ENCODE measurements around the gene B4GALT5. TPM values are rescaled to one million over a fixed set of nuclear protein-coding genes. Genes with fewer than 3 reads are reported as not detected.

The B4GALT5 gene
- total and polyA plus RNA-seq, 10 donors, result 3.9 to 79.0 (median 52.3) TPM

DNA sequence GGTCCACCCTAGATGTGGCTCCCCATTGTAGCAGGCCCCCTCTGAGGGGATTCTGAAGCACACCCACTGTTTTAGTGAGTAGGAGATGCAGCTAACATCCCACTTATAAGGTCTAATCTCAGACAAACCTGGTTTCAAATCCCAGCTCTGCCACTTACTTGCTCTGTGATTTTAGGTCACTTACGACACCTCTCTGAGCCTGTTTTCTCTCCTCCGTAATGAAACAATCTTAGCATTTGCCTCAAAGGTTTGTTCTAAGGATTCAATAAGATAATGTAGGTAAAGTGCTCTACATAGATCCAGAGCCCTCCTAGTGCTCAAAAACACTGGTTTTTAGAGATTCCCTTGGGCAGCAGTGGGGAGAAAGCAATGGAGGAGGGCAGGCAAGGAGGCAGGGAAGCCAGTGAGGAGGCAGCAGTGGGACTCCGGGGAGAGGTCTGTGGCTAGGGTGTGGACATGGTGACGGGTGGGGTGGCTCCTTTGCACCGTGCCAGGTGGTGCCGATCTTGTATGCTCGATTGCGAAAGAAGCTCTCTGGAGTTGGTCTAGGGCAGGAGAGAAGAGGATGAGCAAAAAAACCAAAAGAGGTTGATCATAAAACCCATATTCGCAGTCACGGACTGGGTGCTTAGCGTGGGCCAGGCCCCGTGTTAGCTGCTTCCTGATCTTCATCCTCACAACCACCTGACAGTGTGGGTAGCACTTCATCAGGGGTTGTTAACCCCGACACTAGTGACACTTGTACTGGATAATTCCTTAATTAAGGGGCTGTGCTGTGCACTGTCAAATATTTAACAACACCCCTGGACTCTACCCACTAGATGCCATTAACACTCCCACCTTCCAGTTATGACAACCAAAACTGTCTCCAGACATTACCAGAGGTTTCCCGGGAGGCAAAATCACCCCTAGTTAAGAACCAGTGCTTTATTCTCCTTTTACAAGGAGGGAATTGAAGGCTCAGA lies 129.0 kb downstream of the B4GALT5 start:
- Histone ChIP-seq H3K27ac (no peak overlapping the region), H3K9me3 (peaks cover 0 to 13% (median 10%) of the 10 kb centered on the region in 8 donors), H3K4me3 (no peak overlapping the region), H3K4me1 (peaks cover 0 to 11% (median 0%) of the 10 kb centered on the region in 6 donors), H3K36me3 (no peaks in the 10 kb centered on the region), H3K27me3 (replicated peaks in 1 of 7) (peaks cover 0 to 19% (median 0%) of the 10 kb centered on the region in 7 donors)
- TF ChIP-seq POLR2A (IDR thresholded peaks at IDR 0.05) (no peak), POLR2AphosphoS5 (IDR thresholded peaks at IDR 0.05) (no peak)
- TF ChIP-seq, protein P1, sequence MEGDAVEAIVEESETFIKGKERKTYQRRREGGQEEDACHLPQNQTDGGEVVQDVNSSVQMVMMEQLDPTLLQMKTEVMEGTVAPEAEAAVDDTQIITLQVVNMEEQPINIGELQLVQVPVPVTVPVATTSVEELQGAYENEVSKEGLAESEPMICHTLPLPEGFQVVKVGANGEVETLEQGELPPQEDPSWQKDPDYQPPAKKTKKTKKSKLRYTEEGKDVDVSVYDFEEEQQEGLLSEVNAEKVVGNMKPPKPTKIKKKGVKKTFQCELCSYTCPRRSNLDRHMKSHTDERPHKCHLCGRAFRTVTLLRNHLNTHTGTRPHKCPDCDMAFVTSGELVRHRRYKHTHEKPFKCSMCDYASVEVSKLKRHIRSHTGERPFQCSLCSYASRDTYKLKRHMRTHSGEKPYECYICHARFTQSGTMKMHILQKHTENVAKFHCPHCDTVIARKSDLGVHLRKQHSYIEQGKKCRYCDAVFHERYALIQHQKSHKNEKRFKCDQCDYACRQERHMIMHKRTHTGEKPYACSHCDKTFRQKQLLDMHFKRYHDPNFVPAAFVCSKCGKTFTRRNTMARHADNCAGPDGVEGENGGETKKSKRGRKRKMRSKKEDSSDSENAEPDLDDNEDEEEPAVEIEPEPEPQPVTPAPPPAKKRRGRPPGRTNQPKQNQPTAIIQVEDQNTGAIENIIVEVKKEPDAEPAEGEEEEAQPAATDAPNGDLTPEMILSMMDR (IDR thresholded peaks at IDR 0.05 in 8 of 11, conservative IDR thresholded peaks at IDR 0.05 in 3 of 11), result no peak
- intact Hi-C loops (cut with DNase I; ENCODE audit: low total_unique reads), result no loop called here
- 69 to 78% (median 71%) methylated on average over 14 of the region's 14 CpGs for WGBS, 5 donors
- DNase-seq, result no peak

DNA sequence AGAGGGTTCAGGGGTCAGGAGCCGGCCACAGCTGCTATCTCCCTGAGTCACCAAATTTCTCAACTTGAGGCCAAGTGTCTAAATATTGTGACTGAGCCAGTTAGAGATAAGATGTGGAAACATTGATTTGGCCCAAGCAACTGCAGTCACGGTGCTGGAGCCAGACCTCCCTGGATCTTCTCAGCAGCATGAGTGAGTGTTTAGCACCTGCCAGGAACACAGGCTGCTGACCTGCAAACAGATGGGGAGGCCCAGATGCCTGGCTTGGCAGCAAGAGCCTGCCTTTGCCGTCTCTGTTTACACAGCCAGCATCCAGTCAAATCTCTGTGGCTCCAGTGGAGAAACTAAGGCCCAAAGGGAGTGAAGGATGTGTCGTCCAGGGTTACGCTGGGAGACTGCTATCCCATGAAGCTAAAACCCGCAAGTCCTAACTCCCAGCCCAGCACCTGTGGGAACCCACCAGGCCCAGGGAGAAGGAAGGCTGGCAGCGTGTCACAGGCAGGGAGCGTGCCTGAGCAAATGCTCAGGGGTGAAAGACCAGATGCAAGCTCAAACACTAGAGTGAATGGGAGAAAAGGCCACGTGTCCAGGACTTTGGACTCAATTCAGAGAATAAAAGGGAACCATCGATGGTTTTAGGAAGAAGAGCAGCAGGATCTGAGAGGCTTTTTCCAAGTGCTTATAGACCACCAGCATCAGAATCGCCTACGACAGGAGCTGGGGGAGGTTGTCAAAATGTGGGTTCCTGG lies 129.8 kb downstream of the B4GALT5 start:
- intact Hi-C loops (cut with DNase I; ENCODE audit: low total_unique reads), result no loop called here
- no peak overlapping the region for H3K27ac ChIP-seq
- peaks cover 0 to 13% (median 10%) of the 10 kb centered on the region in 8 donors for H3K9me3 ChIP-seq
- H3K4me1 ChIP-seq, result peaks cover 0 to 11% (median 0%) of the 10 kb centered on the region in 6 donors
- H3K27me3 ChIP-seq (replicated peaks in 1 of 7), result peaks cover 0 to 19% (median 0%) of the 10 kb centered on the region in 7 donors
- no peak overlapping the region for H3K4me3 ChIP-seq
- no peaks in the 10 kb centered on the region for H3K36me3 ChIP-seq
- WGBS, 5 donors, result 61 to 77% (median 73%) methylated on average over 11 to 12 of the region's 12 CpGs
- TF ChIP-seq, protein P1 (IDR thresholded peaks at IDR 0.05 in 8 of 11, conservative IDR thresholded peaks at IDR 0.05 in 3 of 11), result no peak
- peak in 1 of 3 donors; percentile 22 for TF ChIP-seq POLR2AphosphoS5 (IDR thresholded peaks at IDR 0.05)
- DNase-seq, result no peak

DNA sequence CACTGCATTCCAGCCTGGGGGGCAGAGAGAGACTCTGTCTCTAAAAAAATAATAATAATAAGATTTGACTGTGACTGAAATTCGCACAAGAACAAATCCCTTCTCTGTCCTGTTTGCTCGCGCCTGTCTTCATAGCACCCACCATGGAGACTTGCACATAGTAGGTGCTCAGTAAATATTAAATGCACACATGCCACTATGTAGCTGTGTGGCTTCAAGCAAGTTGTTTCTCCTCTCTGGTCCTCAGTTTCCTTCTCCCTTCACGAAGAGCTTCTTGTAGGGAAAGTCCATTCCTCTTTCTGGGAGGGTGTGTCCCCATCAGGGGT lies 130.4 kb downstream of the B4GALT5 start:
- H3K4me3 ChIP-seq, result no peak overlapping the region
- H3K27ac ChIP-seq, result no peak overlapping the region
- H3K36me3 ChIP-seq, result no peaks in the 10 kb centered on the region
- peaks cover 0 to 19% (median 0%) of the 10 kb centered on the region in 7 donors for H3K27me3 ChIP-seq (replicated peaks in 1 of 7)
- no peak for DNase-seq
- TF ChIP-seq POLR2A (IDR thresholded peaks at IDR 0.05) (no peak), POLR2AphosphoS5 (IDR thresholded peaks at IDR 0.05) (no peak)
- TF ChIP-seq, protein P1 (IDR thresholded peaks at IDR 0.05 in 8 of 11, conservative IDR thresholded peaks at IDR 0.05 in 3 of 11), result no peak
- WGBS, 5 donors, result 68 to 88% (median 86%) methylated on average over 4 of the region's 4 CpGs
- H3K9me3 ChIP-seq, result peaks cover 0 to 13% (median 10%) of the 10 kb centered on the region in 8 donors
- peaks cover 0 to 11% (median 0%) of the 10 kb centered on the region in 6 donors for H3K4me1 ChIP-seq
- intact Hi-C loops (cut with DNase I; ENCODE audit: low total_unique reads), result no loop called here

Small RNA genes lying within 50 kb of the gene (small RNA-seq; reads per million reads assigned to genes)
- gene RN7SL197P (0 reads per million in 4 donors), gene SNRPFP1 (0 reads per million in 4 donors)

Other genes with a start within 250 kb of the B4GALT5 start
- 1 to 10 TPM in 4 of 7 donors, under 1 TPM in 3; 0.07 to 3.2 (median 1.4) TPM for gene KCNB1, start 231.2 kb downstream of the B4GALT5 start, total RNA-seq
- gene KCNB1, start 231.2 kb downstream of the B4GALT5 start, polyA plus RNA-seq, result under 1 TPM; 0.02 to 0.13 (median 0.06) TPM
- 1 to 10 TPM in 3 of 7 donors, under 1 TPM in 4; 0.34 to 1.6 (median 0.98) TPM for gene PTGIS, start 145.7 kb downstream of the B4GALT5 start, total RNA-seq
- 1 to 10 TPM in 1 of 3 donors, under 1 TPM in 2; 0.15 to 1.5 (median 0.86) TPM for gene PTGIS, start 145.7 kb downstream of the B4GALT5 start, polyA plus RNA-seq
- gene SLC9A8, start 99.0 kb upstream of the B4GALT5 start, total RNA-seq, result 10 to 100 TPM; 15.9 to 35.3 (median 28.6) TPM
- gene SLC9A8, start 99.0 kb upstream of the B4GALT5 start, polyA plus RNA-seq, result 10 to 100 TPM in 1 of 3 donors, 1 to 10 TPM in 2; 4.6 to 11.9 (median 8.9) TPM
- 10 to 100 TPM; 11.2 to 33.2 (median 17.2) TPM for gene SPATA2, start 201.7 kb upstream of the B4GALT5 start, total RNA-seq
- 1 to 10 TPM; 2.9 to 8.0 (median 4.1) TPM for gene SPATA2, start 201.7 kb upstream of the B4GALT5 start, polyA plus RNA-seq
- gene RNF114, start 222.5 kb upstream of the B4GALT5 start, total RNA-seq, result 100 to 1,000 TPM in 6 of 7 donors, 10 to 100 TPM in 1; 96.5 to 246 (median 113) TPM
- gene RNF114, start 222.5 kb upstream of the B4GALT5 start, polyA plus RNA-seq, result 10 to 100 TPM; 35.5 to 62.0 (median 37.6) TPM

Measured in spleen (tissue), 11 donors.